D721Med (cell line): ENCODE results near the gene AK1.

Experiments used
- DNase-seq: peaks from one replicate; pipeline ENCODE4 v3.0.0; 2011; ENCODE audit warnings: low spot score; ENCODE audit not compliant: insufficient read length
- FAIRE-seq: peaks from 2 replicates; lab custom pipeline; 2011; peaks lifted over from hg19 to GRCh38; lab: Jason Lieb, UNC
- TF ChIP-seq, protein P1 (sequence below): IDR thresholded peaks from 2 replicates; pipeline ENCODE4 v1.5.1; 2012; ENCODE audit warnings: mild to moderate bottlenecking, control low read depth; ENCODE audit not compliant: insufficient read depth; ENCODE audit errors: missing control alignments

The AK1 gene

DNA sequence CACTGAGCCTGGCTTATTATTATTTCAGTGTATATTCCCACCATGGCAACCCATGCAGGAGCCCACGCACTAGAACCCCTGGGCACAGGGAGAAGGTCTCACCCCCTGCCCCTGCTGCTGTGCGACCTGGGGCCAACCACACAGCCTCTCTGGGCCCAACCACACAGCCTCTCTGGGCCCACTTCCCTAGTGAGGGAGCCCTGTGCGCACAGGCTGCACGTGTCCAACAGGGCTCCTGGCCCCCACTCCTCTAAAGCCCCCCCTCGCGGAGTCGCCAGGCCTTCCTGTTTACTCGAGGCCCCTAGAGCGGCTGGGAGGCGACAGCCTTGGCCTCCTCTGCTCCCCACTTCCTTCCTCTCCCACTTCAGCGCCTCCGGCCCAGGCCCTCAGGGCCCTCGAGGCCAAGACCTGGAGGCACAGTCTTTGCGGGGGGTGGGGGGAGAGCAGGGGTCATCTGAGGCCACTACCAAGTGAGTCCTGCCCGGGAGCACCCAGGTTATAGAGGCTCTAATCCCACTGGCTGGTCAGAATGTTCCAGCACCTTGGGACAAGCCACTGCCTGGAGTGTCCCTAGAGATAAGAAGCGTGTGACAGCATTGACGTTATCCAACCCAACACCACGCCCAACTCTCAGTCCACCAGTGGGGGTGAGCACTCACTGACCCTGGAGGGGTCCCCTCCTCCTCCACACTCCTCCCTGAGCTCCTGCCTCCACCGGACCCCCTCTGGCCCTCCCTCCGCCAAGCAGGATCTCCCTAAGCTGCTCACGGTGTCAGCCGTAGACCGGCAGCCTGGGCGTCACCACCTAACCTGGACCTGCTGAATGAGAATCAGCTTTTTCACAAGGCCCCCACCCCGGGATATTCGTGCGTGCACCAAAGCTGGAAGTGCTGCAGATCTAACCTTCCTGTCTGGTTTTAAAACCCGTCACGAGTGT is 15.1 kb downstream of the AK1 start:
- TF ChIP-seq, protein P1, sequence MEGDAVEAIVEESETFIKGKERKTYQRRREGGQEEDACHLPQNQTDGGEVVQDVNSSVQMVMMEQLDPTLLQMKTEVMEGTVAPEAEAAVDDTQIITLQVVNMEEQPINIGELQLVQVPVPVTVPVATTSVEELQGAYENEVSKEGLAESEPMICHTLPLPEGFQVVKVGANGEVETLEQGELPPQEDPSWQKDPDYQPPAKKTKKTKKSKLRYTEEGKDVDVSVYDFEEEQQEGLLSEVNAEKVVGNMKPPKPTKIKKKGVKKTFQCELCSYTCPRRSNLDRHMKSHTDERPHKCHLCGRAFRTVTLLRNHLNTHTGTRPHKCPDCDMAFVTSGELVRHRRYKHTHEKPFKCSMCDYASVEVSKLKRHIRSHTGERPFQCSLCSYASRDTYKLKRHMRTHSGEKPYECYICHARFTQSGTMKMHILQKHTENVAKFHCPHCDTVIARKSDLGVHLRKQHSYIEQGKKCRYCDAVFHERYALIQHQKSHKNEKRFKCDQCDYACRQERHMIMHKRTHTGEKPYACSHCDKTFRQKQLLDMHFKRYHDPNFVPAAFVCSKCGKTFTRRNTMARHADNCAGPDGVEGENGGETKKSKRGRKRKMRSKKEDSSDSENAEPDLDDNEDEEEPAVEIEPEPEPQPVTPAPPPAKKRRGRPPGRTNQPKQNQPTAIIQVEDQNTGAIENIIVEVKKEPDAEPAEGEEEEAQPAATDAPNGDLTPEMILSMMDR = no peak
- no peak for DNase-seq
- no peak for FAIRE-seq

DNA sequence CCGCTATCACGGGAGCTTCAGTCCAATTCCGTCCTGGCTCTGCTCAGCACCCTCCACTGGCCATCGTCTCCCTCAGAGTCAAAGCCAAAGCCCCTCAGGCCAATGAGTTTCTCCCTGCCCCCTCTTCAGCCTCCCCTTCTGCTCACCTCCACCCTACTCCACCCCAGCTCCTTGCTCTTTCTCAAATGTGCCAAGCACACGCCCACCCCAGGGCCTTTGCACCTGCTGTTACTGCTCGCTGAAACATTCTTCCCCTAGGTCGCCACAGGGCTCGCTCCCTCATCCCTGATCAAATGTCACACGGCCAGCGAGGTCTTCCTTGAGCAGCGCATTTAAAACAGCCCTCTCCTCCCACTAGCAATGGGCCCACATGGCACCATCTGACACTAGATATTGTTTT is 16.7 kb downstream of the AK1 start:
- TF ChIP-seq, protein P1 = no peak
- DNase-seq (no peak), FAIRE-seq (no peak)

DNA sequence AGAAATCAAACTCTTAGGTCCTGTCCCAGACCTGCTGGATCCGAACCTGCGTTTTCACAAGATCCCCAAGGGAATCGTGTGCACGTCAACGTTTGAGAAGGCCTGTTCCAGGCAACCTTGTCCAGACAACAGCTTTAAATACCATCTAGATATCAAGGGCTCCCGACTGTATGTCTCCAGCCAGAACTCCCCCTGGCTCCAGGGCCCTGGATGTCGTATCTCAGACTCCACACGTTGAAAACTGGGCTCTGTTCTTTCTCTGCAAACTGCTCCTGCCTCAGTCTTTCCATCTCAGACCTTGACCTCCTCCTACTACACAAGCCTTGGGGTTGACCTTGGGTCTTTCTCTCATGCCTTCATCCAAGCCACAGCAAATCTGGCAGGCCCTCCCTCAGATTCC is 17.2 kb downstream of the AK1 start:
- no peak for FAIRE-seq
- TF ChIP-seq, protein P1 = no peak
- no peak for DNase-seq

DNA sequence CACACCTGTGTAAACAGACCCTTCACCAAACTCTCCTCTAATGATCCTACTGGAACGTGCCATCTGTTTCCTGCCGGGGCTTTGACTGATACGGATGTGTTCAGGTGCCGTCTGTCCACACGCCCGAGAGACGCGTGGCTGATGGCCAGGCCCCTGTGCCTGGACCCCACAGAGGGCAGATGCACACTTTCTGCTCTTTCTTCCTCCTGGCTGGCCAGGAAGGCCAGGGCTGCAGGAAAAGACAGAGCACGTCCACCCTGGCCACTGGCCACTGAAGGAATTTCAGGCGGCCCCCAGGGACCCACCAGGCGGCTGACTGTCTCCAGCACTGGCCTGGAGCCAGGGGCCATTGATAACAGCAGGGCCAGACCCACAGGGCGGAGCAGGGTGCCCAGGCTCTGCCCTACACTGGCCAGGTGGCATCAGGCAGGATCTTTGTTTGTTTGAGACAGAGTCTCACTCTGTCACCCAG is 19.4 kb downstream of the AK1 start:
- DNase-seq = no peak
- TF ChIP-seq, protein P1 = no peak
- FAIRE-seq = no peak

DNA sequence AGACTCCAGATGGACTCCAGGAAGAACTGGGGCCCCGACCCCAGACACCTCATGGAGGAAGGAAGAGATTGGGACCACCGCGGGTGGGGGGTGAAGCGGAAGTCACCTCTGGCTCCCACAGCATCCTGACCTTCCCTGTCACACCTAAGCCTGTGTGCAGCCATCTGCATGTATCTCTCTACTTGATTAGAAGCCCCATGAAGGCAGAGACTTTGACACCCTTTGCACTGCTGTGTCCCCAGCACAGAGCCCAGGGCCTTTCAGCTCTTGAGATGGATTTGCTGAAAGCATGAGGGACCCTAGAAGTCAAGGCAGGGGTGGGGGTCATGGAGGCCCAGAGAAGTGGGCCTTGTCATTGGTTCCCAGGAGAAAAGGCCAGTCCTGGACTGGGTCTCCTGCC is 20.2 kb downstream of the AK1 start:
- no peak for DNase-seq
- FAIRE-seq = no peak
- TF ChIP-seq, protein P1 = no peak

DNA sequence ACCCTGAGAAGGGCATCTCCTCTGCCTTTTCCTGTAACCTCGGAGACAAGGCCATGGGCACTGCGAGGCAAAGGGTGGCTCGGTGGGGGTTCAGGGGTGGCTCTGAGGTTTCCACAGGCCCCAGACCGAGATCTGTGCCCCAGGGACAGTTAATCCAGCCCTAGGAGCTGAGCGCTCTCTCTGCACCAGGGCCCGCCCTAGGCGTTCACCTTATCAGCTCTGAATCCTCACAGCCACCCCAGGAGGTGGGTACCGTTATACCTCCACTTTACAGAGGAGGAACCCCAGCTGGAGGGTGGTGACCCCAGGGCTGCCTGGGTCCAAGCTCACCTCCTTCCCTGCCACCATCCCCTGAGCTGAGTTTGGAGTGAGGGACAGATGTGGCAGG is 20.8 kb downstream of the AK1 start:
- no peak for FAIRE-seq
- TF ChIP-seq, protein P1 = no peak
- DNase-seq = no peak
